ENCODE results near the gene SLC25A11. TPM values are rescaled to one million over a fixed set of nuclear protein-coding genes. Genes with fewer than 3 reads are reported as not detected.

The SLC25A11 gene
- total and polyA plus RNA-seq, 2 donors (not counting 1 experiment from before 2014, with no cell fraction given): 32.3 to 44.4 TPM

GRCh38 chr17:4953451-4953961, 13.7 kb upstream of the SLC25A11 start:
- ATAC-seq (ENCODE audit: low read depth) (no peak), DNase-seq (no peak)
- Mint-ChIP-seq H3K27me3 (no peaks in the 10 kb centered on the region), H3K4me3 (no peak overlapping the region), H3K9me3 (ENCODE audit: insufficient read depth) (no peaks in the 10 kb centered on the region), H3K4me1 (peaks cover 12% of the 10 kb centered on the region), H3K27ac (no peak overlapping the region)
- H3K36me3 ChIP-seq (replicated peaks in 1 of 2; ENCODE audit: control extremely low read depth in 1 of 2, control insufficient read depth in 1 of 2, extremely low read depth in 1 of 2, insufficient read depth in 2 of 2, low read length in 1 of 2): no peaks in the 10 kb centered on the region
- H4K20me1 ChIP-seq (ENCODE audit: control insufficient read depth, insufficient read depth, low read length, poor library complexity, severe bottlenecking): no peaks in the 10 kb centered on the region
- no peak overlapping the region for H3K27ac ChIP-seq (ENCODE audit: low read length in 2 of 2)
- H3K4me1 ChIP-seq (ENCODE audit: control insufficient read depth in 2 of 2, insufficient read depth in 2 of 2, low read length in 2 of 2): peaks cover 8 to 13% of the 10 kb centered on the region in 2 donors
- ChIA-PET POLR2A (no interaction called here), CTCF (interaction anchor here (1.0 to 1.5 kb wide), 5 partner anchors 10 to 386 kb away, joined by 3 to 5 read pairs (median 4); partner anchors contain the start of gene SPAG7)
- no peak overlapping the region for H2AFZ ChIP-seq (ENCODE audit: insufficient read depth, low read depth, low read length, poor library complexity, severe bottlenecking)
- H3K9ac ChIP-seq (ENCODE audit: low read length): no peak overlapping the region
- WGBS (ENCODE audit: insufficient coverage): 97% methylated on average over 14 of the region's 14 CpGs
- intact Hi-C loops (cut with micrococcal nuclease): no loop called here
- no peaks in the 10 kb centered on the region for H3K27me3 ChIP-seq (replicated peaks in 1 of 4; ENCODE audit: control extremely low read depth in 1 of 4, control insufficient read depth in 3 of 4, insufficient read depth in 4 of 4, low read length in 3 of 4)
- H3K4me3 ChIP-seq (ENCODE audit: control extremely low read depth in 1 of 5, extremely low read depth in 1 of 5, insufficient read depth in 1 of 5, low read depth in 2 of 5, low read length in 4 of 5): no peak overlapping the region
- TF ChIP-seq CTCF (IDR thresholded peaks at IDR 0.05): no peak
- no peak overlapping the region for H3K4me2 ChIP-seq (replicated peaks; ENCODE audit: low read depth, low read length, poor library complexity, severe bottlenecking)
- peaks cover 7% of the 10 kb centered on the region for H3K79me2 ChIP-seq (ENCODE audit: control insufficient read depth, insufficient read depth, low read length)
- no peaks in the 10 kb centered on the region for H3K9me3 ChIP-seq (ENCODE audit: control extremely low read depth in 1 of 3, control insufficient read depth in 2 of 3, insufficient read depth in 1 of 3, low read length in 2 of 3)

- TF ChIP-seq CTCF (IDR thresholded peaks at IDR 0.05) (no peak), EZH2 (IDR thresholded peaks at IDR 0.05; ENCODE audit: borderline replicate concordance, insufficient read depth, low read depth, low read length, poor library complexity, severe bottlenecking) (no peak)
- no peaks in the 10 kb centered on the region for H3K9me3 ChIP-seq (ENCODE audit: control extremely low read depth in 1 of 3, control insufficient read depth in 2 of 3, insufficient read depth in 1 of 3, low read length in 2 of 3)
- Mint-ChIP-seq H3K4me1 (peaks cover 21% of the 10 kb centered on the region), H3K27ac (peak overlapping the region; percentile 53), H3K4me3 (peak overlapping the region; percentile 85), H3K27me3 (no peaks in the 10 kb centered on the region), H3K9me3 (ENCODE audit: insufficient read depth) (no peaks in the 10 kb centered on the region)
- H3K4me1 ChIP-seq (ENCODE audit: control insufficient read depth in 2 of 2, insufficient read depth in 2 of 2, low read length in 2 of 2): peaks cover 11 to 19% of the 10 kb centered on the region in 2 donors
- no peak overlapping the region for H2AFZ ChIP-seq (ENCODE audit: insufficient read depth, low read depth, low read length, poor library complexity, severe bottlenecking)
- H3K9ac ChIP-seq (ENCODE audit: low read length): no peak overlapping the region
- no peak overlapping the region for H3K4me3 ChIP-seq (ENCODE audit: control extremely low read depth in 1 of 5, extremely low read depth in 1 of 5, insufficient read depth in 1 of 5, low read depth in 2 of 5, low read length in 4 of 5)
- H3K4me2 ChIP-seq (replicated peaks; ENCODE audit: low read depth, low read length, poor library complexity, severe bottlenecking): no peak overlapping the region
- H4K20me1 ChIP-seq (ENCODE audit: control insufficient read depth, insufficient read depth, low read length, poor library complexity, severe bottlenecking): peaks cover 17% of the 10 kb centered on the region
- intact Hi-C loops (cut with micrococcal nuclease): no loop called here
- H3K27ac ChIP-seq (ENCODE audit: low read length in 2 of 2): no peak overlapping the region
- WGBS (ENCODE audit: insufficient coverage): 100% methylated on average over 2 of the region's 3 CpGs
- ATAC-seq (ENCODE audit: low read depth) (no peak), DNase-seq (no peak)
- CTCF ChIA-PET: interaction anchor here (1.0 to 1.2 kb wide), 4 partner anchors 11 to 167 kb away, joined by 3 to 4 read pairs (median 3); no protein-coding TSS in a partner anchor
- H3K27me3 ChIP-seq (replicated peaks in 1 of 4; ENCODE audit: control extremely low read depth in 1 of 4, control insufficient read depth in 3 of 4, insufficient read depth in 4 of 4, low read length in 3 of 4): no peaks in the 10 kb centered on the region
- POLR2A ChIA-PET: interaction anchor here (0.6 to 0.9 kb wide), 3 partner anchors 12 to 538 kb away, joined by 4 to 6 read pairs (median 5); no protein-coding TSS in a partner anchor
- H3K36me3 ChIP-seq (replicated peaks in 1 of 2; ENCODE audit: control extremely low read depth in 1 of 2, control insufficient read depth in 1 of 2, extremely low read depth in 1 of 2, insufficient read depth in 2 of 2, low read length in 1 of 2): peaks cover 0 to 4% of the 10 kb centered on the region in 2 experiments
- H3K79me2 ChIP-seq (ENCODE audit: control insufficient read depth, insufficient read depth, low read length): peaks cover 25% of the 10 kb centered on the region
Observed at GRCh38 chr17:4951486-4951885, 11.6 kb upstream of the SLC25A11 start.

All from B cell (primary cell).